HG03378 (cell line): ENCODE results near the gene CACNA1C.
"Not testable (repeated sequence)": the region's sequence is repeated elsewhere in the genome, so short reads cannot be mapped to it uniquely, and the experiment has no call there.

Experiments used
- ATAC-seq: cut with Tn5 transposase; IDR thresholded peaks from one replicate; pipeline ENCODE4 v1.9.1; 2021; ENCODE audit warnings: mild to moderate bottlenecking, moderate library complexity; ENCODE audit not compliant: unreplicated experiment

The CACNA1C gene

DNA sequence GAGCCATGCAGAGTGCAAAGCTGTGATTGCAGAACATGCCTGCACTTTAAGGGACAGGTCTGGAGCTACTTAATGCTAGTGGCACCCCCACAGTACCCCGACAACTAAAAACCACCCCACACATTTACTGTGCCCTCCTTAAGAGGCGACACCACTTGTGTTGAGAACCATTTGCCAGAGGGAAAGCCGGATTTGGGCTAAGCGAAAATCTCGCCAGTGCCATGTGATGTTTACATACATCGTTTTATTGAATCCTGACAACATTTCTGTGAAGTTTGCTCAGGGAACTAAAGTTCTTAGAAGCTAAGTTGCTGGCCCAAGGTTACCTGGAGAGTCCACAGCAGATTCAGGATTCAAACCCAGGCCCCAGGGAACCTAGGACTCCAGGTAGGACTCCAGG is 623.0 kb downstream of the CACNA1C start:
- no peak for ATAC-seq

DNA sequence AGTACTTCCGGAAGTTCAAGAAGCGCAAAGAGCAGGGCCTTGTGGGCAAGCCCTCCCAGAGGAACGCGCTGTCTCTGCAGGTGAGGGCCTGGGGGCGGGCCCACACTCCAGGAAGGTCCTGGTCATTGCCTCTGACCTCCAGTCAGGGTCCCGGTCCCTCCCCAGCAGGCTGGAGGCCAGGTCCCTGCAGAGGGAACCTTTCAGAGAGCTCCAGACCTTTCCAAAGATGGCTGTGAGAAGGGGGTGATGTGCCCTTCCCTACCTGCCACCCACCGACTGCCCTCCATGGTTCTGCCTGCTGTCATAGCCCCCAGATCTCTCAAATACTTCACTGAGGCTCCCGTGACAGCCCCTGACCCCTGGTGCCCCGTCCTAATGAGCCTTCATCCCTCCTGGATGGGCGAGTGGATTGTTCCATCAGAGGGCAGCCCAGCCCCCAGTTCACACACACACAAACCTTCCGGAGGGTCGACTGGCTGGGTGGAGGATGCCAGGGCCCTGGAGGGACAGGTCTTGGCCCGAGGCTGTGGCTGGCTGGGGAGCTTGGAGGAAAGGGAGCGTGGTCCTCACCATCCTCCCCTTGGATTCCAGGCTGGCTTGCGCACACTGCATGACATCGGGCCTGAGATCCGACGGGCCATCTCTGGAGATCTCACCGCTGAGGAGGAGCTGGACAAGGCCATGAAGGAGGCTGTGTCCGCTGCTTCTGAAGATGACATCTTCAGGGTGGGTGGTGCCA is 624.5 kb downstream of the CACNA1C start:
- no peak for ATAC-seq

DNA sequence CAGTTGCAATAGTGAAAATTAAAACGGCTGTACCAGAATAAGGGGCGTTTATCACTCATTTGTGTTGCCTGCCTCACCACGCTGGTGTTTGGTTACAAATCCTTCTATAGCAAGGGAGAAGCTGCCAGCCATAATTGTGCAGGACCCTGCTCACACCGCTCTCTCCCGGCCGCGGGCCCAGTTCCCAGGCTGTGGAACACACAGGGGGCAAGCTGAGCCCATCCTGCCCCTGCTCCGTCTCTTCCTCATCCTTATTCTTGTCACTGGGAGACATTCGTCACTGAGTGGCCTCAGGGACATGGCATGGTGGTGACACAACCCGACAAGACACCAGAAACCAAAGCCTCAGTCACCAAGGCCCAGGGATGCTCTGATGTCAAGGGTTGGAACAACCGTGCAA is 625.6 kb downstream of the CACNA1C start:
- no peak for ATAC-seq

DNA sequence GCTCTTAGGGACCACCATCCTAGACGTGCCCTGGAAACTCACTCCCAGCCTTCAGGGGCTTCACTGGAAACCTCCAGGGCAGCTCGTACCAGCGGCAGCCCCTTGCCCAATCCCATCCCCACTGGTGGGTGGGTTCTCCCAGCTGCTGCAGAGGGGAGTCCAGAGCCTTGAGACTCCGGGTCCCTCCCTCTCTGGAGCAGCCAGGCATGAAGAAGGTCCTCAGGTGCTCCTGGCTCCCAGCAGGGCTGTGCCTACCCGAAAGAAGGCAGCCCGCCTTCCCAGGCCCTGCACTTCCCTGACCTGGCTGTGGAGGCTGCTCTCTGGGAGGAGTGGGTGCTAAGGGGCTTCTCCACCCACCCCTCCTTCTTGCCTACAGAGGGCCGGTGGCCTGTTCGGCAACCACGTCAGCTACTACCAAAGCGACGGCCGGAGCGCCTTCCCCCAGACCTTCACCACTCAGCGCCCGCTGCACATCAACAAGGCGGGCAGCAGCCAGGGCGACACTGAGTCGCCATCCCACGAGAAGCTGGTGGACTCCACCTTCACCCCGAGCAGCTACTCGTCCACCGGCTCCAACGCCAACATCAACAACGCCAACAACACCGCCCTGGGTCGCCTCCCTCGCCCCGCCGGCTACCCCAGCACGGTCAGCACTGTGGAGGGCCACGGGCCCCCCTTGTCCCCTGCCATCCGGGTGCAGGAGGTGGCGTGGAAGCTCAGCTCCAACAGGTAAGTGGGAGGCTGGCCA is 626.5 kb downstream of the CACNA1C start:
- no peak for ATAC-seq

DNA sequence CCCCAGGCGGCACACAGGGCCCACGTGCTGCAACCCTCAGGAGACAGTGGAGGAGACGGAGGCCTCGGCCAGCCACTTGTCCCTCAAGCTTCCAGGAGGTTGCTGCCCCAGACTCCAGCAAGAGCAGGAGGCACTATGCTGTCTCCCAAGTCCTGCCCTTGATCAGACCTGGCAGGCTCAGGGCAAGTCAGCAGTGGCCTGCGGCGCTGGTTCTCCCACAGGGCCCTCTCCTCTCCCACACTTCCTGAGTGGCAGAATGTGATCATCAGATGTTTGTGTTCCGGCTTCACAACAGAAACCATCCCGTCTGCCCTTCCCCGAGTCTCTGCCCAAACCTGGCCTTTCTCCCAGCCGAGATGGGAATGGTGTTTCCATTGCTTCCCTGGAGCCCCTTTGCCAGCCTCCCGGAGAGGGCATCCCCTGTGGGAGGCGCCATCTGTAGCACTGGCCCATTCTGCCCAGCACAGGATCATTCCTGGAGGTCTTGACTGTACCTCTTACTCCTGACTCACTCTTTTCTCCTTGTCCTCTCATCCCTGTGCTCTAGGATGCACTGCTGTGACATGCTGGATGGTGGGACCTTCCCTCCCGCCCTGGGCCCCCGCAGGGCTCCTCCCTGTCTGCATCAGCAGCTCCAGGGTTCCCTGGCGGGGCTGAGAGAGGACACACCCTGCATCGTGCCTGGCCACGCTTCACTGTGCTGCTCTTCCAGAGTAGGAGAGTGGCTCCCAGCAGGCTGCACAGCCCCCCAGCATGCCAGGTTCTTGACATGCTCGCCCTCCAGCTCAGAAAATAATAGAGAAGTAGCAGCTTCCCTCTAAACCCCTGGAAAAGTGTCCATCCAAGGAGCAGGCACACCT is 627.3 kb downstream of the CACNA1C start:
- ATAC-seq = no peak

DNA sequence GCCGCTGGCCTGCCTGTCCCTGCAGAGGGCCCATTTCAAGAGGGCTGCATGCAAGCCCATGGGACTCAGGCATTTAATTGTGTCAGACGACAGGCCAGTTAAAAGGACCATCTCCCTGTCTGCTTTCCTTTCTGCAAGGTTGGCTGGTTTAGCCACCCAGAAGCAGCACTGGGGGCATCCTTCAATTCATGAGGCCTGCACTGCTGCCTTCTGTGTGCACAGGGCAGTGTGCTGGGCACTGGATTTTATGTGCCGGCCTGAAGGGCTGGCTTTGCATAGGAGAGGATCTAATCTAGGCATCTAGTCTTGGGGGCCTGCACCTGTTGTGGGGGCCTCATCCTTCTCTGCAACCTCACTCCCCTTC is 627.9 kb downstream of the CACNA1C start:
- ATAC-seq = no peak

DNA sequence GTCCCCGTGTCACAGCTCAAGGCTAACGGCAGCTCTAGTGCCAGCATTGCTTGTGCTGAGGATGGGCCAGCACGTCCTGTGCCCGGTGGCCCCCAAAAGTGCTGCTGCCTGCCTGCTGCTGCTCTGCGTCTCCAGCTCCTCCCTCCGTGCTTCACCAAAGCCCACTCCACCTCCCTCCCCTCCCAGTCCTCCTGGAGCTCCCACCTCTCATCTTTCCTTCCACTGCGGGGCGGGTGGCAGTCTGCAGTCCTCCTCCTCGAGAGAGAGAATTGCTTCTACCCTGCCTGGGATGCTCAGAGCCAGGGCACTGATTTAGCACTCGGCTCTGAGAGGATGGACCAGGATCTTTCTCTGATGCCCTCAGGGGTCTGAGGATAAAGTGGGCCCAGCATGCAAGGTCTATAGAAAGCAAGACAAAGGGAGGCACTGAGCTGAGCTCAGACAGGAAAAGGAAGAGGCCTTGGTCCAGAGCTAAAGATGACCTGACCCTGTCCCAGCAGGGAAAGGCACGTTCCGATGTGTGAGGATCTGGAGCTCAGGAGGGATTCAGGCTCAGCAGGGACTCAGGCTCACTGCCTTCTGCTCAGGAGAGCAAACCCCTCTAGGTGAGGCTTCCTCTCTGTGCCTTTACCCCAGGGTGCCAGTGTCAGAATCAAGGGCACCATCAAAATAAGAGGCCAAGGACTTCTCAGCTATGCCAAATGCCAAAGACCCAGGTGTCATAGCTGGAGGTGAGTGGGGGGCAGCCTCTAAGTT is 628.8 kb downstream of the CACNA1C start:
- ATAC-seq = no peak

DNA sequence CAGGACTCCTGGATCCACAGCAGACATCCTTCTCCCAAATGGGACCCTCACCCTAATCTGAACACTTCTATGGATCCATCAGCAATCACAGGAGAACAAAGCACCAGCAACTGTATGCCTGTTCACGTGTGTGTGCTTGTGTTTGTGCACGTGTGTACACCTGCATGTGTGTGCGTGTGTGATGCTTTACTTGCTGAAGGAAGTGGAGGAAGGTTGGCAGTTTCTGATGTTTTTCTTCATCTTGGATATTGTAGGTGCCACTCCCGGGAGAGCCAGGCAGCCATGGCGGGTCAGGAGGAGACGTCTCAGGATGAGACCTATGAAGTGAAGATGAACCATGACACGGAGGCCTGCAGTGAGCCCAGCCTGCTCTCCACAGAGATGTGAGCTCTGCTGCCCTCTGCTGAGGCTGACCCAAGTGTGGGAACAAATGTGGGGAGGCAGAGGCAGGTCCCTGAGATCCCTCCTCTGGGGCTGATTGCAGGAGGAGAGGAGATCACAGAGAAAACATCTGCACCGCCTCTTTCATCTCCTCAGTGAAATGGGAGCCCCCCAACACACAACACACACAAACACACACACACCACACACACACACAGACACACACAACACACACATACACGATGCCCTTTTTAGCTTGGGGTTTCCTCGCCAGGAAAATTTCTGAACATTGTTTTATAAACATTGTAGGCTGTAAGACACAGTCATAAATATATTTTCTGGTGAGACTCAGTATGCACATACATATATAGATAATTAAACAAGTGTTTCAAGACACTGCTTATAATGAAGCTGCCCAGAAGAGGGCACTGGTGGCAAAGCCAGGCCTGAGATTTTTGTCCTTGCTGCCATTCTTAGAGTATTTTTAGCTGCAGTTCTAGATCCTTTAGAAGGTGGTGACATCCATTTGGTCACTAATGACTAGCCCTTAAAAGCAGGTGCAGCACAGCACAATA is 629.8 kb downstream of the CACNA1C start:
- no peak for ATAC-seq

DNA sequence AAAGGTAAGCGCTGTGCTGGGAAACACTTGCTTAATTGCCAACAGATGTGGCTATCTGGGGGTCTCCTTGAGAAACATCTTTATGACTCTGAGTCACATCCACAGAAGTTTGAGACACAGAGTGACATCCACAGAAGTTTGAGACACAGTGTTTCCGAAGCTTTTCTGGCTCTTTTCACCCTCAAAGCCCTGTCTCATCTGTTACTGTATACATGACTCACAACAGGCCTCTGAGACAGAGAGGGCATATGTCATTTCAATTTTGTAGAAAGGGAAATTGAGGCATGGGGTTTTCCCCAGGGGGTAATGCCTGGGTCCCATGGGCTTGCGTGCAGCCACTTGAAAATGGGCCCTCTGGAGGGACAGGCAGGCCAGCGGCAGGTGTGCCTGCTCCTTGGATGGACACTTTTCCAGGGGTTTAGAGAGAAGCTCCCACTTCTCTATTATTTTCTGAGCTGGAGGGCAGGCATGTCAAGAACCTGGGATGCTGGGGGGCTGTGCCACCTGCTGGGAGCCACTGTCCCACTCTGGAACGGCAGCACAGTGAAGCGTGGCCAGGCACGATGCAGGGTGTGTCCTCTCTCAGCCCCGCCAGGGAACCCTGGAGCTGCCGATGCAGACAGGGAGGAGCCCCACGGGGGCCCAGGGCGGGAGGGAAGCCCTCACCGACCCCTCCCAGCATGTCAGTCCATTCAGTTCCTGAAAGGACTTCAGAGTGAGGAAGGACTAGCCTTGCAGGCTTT is 630.7 kb downstream of the CACNA1C start:
- ATAC-seq = no peak

DNA sequence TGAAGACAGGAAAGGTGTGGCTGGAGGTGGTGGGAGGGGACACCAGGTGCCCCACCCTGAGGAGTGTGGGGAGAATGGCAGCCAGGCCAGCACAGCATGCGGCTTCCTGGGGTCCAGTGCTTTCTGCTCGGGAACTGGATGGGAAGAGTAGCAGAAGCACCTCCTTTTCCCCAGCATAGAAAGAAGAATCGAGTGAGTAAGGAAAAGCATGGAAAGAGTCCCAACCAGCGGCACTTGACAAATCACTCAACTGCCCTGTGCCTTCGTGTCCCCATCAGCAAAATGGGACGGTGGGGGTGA is 631.2 kb downstream of the CACNA1C start:
- ATAC-seq = not testable (repeated sequence)

DNA sequence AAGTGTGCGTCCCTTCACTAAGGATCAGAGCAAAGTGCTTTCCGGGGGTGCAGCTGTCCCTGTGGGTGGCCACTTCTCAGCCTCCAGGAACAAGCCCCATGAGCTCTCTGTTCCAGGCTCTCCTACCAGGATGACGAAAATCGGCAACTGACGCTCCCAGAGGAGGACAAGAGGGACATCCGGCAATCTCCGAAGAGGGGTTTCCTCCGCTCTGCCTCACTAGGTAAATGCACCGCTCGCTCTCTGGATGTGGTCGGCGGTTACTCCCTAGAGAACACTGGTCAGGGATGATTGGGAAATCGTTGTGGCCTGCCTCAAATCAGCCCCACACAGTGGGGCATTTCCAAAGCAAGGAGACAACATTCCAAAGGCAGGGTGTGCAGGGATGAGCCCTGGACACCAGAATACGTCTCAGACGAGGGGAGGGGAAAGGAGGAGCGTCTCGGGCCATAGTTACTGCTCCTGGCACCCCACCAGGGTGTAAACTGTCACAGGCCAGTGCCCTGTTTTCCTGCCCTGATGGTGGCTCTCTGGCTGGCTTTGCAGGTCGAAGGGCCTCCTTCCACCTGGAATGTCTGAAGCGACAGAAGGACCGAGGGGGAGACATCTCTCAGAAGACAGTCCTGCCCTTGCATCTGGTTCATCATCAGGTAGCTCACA is 633.0 kb downstream of the CACNA1C start:
- ATAC-seq = not testable (repeated sequence)

DNA sequence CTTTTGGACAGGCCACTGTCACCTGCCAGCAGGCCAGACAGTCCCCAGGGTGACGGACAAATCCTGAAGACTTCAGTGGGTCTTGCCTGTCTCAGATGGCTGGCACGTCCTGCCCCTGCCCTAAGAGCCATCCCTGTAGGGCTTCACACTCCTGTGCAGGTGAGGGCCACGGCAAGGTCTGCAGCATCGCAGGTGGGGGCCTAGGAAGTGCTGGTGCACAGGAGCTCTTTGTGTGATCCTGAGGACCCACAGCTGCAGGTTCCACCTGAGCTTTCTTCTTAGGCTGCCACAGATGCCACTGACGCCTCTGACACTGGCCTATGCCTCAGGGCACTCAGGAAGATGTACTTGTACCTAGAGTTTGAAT is 633.5 kb downstream of the CACNA1C start:
- no peak for ATAC-seq

DNA sequence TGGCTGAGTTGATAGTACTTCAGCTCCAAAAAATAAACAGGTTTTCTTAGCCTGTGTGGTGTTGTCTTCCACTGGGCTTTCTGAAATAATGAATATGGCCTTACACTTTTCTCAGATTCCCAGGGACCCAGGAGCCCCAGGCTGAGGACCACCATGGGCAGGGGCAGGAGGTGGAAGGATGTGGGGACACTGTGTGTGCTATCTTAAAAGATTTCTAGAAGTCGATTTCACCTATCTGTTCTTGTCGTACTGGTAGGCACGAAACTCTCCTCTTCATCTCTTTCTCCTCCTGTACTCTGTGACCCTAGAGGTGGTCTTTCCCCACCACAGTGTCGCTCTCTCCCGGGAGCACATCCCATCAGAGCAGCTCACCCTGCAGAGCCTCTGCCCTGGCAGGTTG is 634.3 kb downstream of the CACNA1C start:
- ATAC-seq = no peak

DNA sequence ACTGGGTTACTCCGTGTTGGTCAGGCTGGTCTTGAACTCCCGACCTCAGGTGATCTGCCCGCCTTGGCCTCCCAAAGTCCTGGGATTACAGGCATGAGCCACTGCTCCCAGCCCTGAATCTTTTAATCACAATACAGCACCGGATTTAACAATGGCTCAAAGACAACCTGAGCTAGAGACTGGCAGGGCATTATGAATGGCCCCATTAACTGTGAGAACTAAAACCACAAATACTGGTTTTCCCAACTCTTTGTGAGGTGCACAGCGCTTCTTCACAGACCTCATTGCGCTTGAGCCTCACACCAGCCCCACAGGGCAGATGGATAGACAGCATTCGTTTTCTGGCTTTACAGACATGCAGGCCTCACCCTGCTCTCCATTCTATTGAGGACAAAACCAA is 634.9 kb downstream of the CACNA1C start:
- no peak for ATAC-seq

DNA sequence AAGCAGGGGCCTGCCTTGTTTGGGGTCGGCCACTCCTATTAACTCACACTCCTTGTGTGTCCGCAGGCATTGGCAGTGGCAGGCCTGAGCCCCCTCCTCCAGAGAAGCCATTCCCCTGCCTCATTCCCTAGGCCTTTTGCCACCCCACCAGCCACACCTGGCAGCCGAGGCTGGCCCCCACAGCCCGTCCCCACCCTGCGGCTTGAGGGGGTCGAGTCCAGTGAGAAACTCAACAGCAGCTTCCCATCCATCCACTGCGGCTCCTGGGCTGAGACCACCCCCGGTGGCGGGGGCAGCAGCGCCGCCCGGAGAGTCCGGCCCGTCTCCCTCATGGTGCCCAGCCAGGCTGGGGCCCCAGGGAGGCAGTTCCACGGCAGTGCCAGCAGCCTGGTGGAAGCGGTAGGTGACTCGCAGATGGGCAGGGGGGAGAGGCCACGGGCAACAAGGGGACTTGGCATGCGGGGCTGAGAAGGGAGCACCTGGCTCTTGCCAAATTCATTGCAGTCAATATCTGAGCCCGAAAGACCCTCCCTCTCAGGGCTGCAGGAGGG is 635.7 kb downstream of the CACNA1C start:
- no peak for ATAC-seq

DNA sequence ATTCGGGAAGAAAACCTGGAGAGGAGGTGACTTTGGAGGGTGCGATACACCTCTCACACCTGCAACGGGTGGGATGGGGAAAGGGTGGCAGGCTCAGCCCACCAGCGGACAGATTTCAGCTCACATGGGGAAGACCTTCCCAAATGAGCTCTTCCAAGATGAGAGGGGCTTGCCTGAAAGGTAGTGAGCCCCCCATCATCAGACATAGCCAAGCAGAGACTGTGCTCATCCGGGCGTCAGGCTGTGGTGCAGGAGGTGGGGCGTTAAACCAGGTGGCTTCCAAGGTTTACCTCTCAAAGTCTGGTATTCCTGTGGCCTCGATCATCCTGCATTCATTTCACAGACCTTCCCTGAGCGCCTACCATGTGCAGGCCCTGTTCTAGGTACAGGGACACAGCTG is 636.6 kb downstream of the CACNA1C start:
- no peak for ATAC-seq

DNA sequence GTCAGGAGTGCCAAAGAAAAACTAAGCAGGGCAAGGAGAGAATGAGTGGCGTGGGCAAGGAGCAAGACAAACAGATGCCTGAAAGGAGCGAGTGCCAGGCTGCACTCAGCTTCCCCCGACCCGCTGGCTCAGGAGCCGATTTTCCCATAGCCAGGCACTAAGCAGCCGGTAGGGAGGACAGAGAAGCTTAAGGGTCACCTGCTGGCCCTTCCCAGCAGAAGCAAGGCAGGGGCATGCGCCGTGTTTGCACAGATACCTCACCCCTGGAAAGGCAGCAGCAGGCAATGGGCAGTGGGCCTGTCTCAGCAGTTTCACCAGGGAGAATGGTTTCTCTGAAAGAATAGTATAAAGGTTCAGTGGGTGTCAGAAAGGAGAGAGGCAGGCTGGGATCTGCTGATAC is 637.1 kb downstream of the CACNA1C start:
- ATAC-seq = no peak

DNA sequence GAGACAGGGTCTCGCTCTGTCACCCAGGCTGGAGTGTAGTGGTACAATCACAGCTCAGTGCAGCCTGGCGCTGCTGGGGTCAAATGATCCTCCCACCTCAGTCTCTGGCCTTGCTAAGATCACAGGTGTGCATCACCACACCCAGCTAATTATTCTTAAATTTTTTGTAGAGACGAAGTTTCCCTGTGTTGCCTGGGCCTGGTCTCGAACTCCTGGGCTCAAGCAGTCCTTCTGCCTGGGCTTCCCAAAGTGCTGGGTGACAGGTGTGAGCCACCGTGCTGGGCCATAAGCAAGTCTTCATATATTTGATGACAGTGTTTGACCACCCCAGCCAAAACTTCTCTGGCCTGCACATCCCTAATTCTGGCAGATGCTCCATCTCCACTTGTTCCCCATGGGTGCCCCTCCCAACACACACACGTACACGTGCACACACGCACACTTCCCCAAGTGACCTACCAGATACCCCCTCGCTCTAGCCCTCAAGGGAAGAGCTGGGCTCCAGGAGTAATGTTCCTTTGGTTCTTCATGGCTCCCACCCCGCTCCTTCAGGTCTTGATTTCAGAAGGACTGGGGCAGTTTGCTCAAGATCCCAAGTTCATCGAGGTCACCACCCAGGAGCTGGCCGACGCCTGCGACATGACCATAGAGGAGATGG is 637.7 kb downstream of the CACNA1C start:
- no peak for ATAC-seq
